G401 (cell line): Measurements from ENCODE around the gene NT5C2. TPM values are rescaled to one million over a fixed set of nuclear protein-coding genes. Genes with fewer than 3 reads are reported as not detected.
"Not testable (repeated sequence)": the region's sequence is repeated elsewhere in the genome, so short reads cannot be mapped to it uniquely, and the experiment has no call there.

Experiments
- DNase-seq: peaks from one replicate; pipeline ENCODE4 v3.0.0-alpha.2; 2015; ENCODE audit warnings: low spot score
- in situ Hi-C: cut with HindIII; loops from 2 replicates; pipeline ENCODE4 v1.10.0; 2016; ENCODE audit warnings: low sequenced_read_pairs, mixed read lengths
- total RNA-seq: library from RNA; depleted of rRNA; stranded (reverse); fragments of >200 nt; shearing (Covaris generic); gene quantifications from 2 replicates; pipeline ENCODE4 v1.2.3, GENCODE V29; 2014

Gene NT5C2
- total RNA-seq, 1 experiment from 2014 or later: 121 TPM

DNA sequence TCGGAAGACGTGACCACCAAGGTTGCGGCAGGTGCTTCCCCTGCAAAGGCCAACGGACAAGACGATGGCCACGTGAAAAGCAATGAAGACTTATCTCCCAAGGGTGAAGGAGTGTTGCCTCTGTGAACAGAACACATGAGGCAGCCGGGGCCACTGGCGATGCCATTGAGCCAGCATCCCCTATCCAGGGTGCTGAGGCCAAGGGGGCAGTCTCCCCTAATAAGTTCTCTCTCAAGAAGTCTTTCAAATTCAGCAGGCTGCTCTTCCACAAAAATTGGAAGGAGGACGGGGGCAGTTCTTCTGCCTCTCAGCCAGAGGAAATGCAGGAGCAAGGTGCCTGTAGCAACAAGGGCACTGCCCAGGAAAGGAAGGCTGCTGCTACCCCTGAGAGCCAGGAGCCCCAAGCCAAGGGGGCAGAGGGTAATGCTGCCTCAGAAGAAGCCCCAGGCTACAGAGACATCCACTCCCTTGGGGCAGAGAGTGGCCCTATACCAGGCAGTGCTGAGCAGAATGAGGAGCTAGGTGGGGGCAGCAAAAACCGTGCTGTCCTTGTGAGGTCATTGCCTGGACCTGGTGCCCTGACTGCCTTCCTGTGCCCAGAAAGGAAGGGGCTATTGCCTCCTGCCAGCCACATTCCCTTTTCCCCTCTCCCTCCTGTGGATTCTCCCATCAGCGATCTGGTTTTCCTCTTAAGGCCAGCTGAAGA is 17.3 kb downstream of the NT5C2 start:
- in situ Hi-C loops: no loop called here
- no peak for DNase-seq

GRCh38 chr10:103174324-103174723 is 18.7 kb downstream of the NT5C2 start:
- DNase-seq, in situ Hi-C loops: not testable (repeated sequence)

DNA sequence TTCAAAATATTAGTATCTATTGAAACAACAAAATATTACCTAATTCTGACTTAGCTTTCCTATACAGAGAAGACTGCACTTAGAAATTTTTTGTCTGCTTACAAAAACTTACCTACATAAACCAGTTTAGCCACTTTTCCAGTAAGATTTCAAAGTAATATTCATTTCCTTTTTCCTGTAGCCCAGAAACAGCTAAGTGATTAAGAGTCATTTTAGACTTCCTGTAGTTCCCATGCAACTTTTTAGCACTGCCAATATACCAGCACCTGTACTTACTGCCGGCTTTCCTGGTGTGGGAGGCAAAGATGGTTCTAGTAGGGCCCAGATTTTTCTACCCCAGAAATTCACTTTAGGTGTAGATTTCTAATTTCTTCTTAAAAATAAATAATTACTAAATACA is 21.8 kb downstream of the NT5C2 start:
- no peak for DNase-seq
- in situ Hi-C loops: no loop called here

GRCh38 chr10:103168438-103168837 is 24.6 kb downstream of the NT5C2 start:
- DNase-seq: no peak
- in situ Hi-C loops: no loop called here

DNA sequence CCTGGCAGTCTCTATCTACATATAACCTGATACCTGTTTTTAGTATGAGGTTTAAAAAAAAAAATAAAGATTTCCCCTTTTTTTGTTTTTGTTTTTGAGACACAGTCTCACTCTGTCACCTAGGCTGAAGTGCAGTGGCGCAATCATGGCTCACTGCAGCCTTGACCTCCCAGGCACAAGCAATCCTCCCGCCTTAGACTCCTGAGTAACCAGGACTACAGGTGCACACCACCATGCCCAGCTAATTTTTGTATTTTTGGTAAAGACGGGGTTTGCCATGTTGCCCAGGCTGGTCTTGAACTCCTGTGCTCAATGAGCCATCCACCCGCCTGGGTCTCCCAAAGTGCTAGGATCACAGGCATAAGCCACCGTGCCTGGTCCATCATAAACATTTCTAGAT is 25.5 kb downstream of the NT5C2 start:
- DNase-seq, in situ Hi-C loops: not testable (repeated sequence)

DNA sequence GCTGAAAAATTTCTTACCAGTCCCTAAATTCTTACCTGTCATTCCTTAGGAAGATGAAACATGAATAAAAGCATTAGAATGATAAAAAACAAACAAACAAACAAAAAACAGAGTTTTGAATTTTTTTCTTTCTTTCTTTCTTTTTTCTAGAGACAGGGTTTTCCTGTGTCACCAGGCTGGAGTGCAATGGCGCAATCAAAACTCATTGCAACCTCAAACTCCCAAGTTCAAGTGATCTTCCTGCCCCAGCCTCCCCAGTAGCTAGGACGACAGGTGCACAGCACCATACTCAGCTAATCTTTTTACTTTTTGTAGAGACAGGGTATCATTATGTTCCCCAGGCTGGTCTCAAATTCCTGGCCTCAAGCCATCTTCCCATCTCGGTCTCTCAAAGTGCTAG is 26.5 kb downstream of the NT5C2 start:
- in situ Hi-C loops: no loop called here
- no peak for DNase-seq

GRCh38 chr10:103163766-103164403 is 29.2 kb downstream of the NT5C2 start:
- in situ Hi-C loops, DNase-seq: not testable (repeated sequence)

DNA sequence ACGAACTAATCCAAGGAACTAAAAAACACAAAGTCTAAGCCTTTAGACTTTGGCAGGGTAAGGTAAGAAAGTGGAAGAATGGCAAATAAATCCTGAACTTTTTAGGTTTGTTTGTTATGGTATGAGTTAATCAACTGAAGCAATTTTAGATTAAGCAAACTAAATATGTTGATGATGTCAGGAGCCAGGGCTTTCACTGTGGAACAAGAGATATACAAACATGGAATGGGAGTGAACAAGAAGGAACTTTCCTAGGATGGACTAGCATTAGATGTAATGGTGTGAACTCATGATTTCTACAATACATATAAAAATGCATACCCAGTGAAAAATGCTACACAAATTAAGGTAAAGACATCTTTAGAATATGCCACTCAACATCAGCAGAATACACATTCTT is 35.8 kb downstream of the NT5C2 start:
- in situ Hi-C loops: no loop called here
- no peak for DNase-seq

DNA sequence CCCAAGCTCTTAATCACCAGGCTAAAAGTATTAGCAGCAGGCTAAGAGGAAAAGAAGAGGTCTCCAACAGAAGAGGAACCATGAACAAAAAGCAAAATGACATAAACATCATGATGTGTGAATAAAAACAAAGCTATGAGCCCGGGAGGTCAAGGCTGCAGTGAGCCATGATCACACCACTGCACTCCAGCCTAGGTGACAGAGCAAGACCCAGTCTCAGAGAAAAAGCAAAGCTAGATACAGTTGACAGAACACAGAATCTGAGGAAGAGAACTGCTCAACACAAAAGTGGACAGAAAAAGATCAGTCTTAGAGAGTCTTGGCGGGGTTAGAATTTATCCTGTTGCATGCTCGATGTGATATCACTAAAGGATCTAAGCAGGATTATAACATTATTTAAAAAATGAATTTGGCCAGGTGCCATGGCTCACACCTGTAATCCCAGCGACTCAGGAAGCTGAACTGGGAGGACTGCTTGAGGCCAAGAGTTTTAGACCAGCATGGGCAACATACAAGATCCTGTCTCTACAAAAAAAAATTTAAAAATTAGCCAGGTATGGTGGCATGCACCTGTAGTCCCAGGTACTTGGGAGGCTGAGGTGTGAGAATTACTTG is 37.5 kb downstream of the NT5C2 start:
- in situ Hi-C loops: no loop called here
- peak; percentile 30 for DNase-seq

GRCh38 chr10:103154521-103155299 is 38.4 kb downstream of the NT5C2 start:
- in situ Hi-C loops: no loop called here
- peak; percentile 56 for DNase-seq

- in situ Hi-C loops: no loop called here
- peak; percentile 78 for DNase-seq
These were observed 39.5 kb downstream of the NT5C2 start for GRCh38 chr10:103153302-103154197.

DNA sequence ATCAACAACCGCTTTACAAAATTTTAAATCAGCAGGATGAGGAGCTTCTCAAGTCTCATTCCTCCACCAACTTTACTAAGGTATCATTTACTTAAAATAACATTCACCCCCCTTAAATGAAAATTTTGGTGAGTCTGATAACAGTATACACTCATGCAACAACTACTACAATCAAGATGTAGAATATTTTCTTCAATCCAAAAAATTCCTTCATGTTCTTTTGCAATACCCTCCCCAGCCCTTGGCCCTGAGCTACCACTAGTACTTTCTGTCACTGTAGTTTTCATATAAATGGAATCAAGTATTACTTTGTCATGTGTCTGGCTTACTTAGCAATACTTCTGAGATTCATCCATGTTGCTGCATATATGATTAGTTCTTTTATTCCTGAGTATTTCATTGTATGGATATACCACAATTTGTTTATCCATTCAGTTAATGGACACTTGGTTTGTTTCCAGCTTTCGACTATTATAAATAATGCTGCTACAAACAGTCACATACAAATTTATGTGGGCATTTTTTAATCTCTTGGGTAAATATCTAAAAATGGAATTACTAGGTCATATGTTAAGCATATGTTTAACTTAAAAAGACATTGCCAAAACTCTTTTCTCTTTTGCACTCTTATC is 43.0 kb downstream of the NT5C2 start:
- no peak for DNase-seq
- in situ Hi-C loops: no loop called here

GRCh38 chr10:103147645-103148044 is 45.4 kb downstream of the NT5C2 start:
- no peak for DNase-seq
- in situ Hi-C loops: no loop called here

DNA sequence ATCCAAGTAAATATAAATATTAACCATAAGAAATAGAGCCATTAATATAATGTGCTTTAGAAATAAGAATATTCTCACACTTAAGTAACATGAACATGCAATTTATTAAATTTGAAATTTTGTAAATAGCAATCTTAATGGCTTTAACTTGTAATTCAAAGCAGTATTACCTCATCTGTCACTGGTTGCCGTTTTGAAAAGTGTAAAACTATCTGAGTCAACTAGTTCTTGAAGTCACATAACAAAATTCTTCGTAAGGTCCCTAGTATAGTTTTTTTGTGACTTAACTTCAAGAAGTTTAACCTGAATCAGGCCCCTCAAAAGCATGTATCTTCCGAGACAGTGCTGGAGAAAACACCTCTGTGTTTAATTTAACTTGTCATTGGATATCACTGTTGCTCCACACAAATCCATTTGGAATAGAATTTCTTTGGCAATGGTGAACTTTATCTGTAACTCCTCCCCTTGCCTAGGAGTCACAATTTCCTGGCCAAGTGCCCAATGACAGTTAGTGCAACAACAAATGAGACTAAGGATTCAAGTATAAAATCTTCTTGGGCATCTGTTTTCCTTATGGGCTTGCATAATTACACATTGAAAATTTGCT is 47.1 kb downstream of the NT5C2 start:
- in situ Hi-C loops: no loop called here
- no peak for DNase-seq

GRCh38 chr10:103145046-103145445 is 48.0 kb downstream of the NT5C2 start:
- DNase-seq: no peak
- in situ Hi-C loops: no loop called here

- DNase-seq: no peak
These were observed 49.0 kb downstream of the NT5C2 start for GRCh38 chr10:103144041-103144440.

GRCh38 chr10:103143641-103144040 is 49.4 kb downstream of the NT5C2 start:
- in situ Hi-C loops, DNase-seq: not testable (repeated sequence)

More at GRCh38 chr10:103144041-103144440, 49.0 kb downstream of the NT5C2 start:
- in situ Hi-C loops: no loop called here

GRCh38 chr10:103141950-103142349 is 51.1 kb downstream of the NT5C2 start:
- in situ Hi-C loops: no loop called here
- no peak for DNase-seq
